Endometrium (tissue), 2 donors: ENCODE measurements around the gene TM4SF4.

ENCODE experiments used
- FAIRE-seq: peaks from 2 replicates; lab custom pipeline; 2012; peaks lifted over from hg19 to GRCh38; lab: Jason Lieb, UNC
- donor health status: control.
- donor health status: control.

The TM4SF4 gene

DNA sequence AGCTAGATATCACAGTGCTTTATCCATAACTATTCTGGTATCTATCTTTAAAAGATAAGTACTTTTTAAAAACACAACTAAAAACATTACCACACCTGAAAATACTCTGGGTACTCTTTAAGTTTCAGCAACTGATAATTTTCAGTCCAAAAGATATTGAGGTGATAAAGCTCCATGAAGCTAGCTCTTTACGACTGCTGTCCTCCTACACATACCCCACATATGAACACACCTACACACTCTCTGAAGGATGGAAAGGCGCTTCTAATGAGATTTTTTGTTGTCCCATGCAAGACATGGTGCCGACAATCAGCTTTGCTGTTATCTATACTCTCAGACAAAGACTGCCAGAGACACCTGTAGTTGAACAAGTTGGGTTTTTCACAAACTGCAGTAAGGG, 19.1 kb upstream of the TM4SF4 start:
- FAIRE-seq = no peak

DNA sequence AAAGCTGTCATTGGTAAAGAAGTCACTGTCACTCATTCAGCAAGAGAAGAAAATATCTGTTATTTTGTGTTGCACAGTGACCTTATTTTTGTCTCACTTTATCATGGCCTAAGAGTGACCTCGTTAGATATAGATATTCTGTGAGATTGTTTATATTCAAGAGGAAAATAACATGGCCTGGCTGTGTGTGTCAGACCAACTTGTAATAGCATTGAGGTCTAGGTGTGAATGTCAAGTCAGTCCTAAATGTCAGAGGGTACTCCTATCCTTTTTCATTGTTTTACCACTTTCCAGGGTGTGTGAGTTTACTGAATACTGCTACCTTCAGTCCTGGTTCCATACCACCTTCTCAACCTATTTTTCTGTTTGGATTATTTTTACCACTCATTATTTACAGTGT, 18.5 kb upstream of the TM4SF4 start:
- no peak for FAIRE-seq

DNA sequence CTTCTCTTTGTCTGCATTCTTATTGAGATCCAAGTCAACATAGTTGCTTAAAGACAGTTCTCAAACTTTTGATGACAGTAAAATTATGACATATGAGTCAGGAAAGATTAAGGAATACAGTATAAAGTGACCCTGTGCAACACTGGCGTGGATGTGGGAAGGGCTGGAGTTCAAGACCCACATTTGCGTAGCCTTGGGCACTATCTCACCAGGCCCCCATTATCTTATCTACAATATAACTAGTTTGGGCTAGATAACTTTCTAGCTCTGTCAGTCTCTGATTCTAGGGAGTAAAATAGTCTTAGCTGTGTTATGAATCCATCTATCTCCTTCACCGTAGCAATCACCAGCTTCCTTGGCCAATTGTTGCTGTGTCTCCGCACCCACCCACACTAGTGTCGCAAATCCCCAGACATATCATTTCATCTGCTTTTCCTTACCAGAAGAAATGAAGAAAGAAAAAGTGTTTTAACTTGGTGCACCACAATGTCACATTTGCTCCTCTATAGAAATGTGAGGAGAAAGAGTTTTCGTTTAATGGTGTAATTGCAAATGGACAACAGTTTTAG, 14.9 kb upstream of the TM4SF4 start:
- no peak for FAIRE-seq

DNA sequence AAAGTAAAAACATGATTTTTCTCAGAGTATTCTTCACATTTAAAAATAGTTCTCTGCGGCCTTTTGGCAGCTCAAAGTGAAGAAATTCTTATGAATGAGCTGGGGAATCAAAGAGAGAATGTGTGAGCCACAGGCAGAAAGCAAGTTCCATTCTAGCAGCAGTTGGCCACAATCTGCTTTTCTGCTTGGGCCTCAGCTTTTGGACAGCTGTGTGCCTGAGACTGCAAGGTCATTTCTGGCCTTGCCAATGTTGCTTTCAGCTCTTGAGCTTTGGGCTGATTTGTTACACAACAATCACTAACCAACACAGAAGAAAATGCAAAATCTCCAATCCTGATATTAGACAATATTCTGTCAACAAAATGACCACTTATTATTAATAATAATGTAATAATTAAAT, 14.4 kb upstream of the TM4SF4 start:
- no peak for FAIRE-seq

DNA sequence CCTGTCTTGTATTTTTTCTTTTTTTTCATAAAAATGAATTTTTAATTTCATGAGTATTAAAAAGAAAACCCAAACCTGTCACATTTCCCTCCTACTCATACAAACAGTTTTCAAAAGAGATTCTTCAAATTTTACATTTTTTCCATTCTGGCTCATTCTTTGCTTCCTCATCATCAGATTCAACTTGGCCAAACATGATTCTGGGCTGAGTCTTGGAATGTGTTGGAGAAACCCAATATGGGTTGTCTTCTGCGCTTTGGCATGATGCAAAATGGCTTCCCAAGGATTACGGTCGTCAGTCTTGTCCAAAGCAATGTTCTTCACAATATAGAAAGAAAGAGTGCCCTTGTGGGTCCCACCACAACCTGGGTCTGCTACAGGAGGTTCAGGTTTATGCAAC, 12.4 kb upstream of the TM4SF4 start:
- no peak for FAIRE-seq

DNA sequence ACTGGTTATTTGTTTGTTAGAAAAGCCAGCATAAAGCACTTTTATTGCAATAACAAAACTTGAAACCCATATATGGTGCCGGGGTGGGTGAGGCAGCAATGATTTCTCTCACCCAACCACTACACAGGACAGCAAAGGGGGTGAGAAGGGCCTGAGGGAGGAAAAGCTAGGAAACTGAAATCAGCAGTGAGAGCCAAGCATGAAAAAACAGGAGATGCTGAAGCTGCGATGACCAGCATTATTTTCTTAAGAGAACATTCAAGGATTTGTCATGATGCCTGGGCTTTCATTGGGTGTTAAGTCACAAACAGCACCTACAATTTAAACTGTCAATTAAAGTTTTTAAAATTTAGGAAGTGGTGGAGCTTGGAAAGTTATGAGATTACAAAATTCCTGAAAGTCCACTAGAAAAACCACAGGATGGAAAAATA, 11.9 kb upstream of the TM4SF4 start:
- FAIRE-seq = no peak

DNA sequence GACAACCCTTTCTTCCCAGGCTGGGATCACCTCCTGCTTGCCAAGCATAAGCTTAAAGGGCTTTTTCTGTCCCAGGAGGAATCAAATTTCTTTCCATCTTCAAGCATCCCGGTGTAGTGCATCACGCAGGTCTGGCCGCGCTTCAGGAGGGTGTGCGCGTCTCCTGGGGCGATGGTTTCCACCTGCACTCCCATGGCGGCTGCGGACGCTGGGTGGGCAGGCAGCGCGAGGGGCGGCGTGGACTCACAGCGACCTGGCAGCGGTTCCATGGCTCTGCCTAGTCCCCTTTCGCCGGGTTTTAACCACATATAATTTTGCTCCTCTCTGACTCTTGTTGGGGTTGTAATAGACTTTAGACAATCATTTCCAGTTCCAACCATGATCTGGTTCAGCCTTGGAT, 10.6 kb upstream of the TM4SF4 start:
- no peak for FAIRE-seq

DNA sequence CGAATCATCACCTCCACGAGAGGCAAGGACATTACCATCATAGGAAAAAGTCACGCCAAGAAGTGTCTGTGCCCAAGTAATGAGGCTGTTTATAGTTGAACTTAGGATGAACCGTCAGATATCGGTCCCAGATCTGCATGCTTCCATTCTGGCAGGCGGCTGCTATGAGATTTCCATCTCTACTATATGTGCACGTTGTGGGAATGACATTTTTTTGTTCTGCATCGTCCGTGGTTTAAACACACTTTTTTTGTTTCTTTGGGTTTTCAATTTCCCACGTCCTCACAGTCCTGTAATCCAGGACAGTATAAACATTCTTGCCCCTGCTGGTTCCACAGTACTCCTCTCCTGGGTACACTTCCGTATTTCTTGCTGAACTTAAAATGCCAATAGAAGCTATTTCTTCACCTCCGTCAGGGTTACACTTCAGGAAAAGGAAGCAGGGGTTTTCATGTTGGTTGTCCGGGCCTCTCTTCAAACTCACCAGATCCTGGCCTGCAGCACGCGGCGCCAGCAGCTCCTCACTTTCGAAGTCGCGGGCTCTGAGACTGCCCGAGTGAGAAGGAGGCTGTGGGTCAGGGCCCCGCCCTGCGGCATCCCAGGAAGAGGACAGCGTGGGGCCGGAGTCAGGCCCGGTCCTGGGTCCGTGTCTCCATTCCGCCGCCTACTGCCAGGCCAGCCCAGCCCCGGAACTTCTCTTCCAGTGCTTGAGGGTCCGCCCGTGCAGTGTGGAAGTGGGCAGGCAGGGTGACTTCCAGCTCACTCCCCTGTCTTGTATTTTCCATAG, 9.8 kb upstream of the TM4SF4 start:
- FAIRE-seq = no peak

DNA sequence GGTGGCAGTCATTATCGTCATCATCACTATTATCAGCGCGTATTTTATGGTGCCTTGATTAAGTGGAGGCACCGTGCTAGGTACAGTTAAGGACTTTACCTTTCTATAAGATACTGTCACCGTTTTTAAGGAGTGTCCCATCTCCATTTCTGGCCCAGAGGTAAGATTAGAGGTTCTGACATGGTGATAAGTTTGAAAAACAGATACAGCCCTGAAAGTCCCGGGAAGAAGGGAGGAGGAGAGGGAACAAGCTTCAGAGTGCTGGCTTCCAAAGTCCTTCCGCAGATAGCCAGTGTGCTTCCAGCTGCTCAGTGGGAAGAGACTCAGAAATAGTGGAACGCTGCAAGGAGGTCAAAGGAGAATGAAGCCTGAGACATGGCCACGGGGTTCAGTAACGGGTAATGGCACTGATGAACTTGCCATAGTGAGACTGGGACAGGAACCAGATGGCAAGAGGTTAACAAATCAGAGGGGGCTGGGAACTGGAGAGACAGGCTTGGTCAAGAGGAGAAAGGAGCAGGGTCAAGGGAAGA, 9.1 kb upstream of the TM4SF4 start:
- no peak for FAIRE-seq

DNA sequence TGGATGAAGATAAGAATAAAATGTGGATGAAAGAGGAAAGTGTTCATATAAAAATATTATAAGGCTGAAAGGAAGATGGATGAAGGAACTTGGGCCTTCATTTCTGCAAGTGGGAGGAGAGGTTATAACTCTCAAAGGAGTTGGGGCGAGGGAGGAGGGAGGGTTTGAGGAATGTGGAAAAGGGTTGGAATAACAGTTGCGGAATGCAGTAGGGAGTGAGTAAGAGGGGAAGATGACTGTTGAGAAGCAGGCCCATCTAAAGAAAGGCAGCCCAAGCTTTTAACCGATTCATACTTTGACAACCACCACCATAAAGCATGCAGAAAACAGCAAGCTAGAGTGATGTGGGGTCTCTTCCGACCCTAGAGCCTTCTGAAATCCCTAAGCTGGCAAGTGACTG, 8.3 kb upstream of the TM4SF4 start:
- FAIRE-seq = no peak

DNA sequence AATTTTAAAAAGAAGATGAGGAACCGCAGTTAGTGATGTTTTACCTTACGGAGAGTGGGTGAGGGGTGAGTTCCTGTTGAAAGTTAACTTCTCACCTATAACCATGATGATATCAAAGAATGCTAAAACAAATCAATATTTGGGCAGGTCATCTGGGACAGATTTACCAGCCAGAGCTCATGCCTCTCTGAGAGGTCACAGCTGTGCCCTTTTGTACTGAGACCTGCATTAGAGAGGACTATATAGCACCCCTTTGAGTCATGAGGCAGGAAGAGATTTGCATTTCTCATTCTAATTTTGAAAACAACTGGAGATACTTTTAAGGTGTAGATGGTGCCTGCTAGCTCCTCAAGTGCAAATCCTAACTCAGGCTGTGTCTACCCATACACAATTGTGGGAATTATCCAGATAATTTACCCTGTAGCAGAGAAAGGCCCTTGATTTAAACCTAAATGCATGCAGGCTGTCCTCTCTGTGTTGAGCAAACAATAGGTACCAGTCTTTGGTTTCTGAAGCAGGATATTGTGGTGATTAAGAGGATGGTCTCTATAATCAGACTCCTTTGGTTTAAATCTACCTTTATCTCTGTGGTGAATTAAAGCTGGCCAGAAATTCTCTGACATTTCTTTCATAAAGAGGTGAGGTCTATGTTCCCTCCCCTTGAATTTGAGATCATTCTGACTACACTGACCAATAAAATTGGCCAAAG, 5.8 kb upstream of the TM4SF4 start:
- no peak for FAIRE-seq

DNA sequence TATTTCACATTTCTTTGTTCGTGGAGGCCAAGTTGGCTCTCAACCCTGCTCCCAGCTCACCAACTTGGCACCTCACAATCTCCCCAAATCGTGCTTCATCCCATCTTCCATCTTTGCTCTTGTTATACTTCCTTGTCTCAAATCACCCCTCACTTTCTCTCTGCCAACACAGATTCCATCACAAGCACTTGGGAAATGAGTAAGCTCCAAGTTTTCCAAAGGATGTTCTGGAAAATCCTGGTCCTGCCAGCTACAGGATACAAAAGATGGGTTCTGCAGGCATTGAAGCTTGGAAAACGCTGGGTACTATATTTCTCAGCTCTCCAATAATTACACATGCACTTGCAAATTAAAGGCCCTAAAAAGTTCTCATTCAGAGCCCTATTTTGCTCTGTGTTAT, 4.1 kb upstream of the TM4SF4 start:
- no peak for FAIRE-seq

DNA sequence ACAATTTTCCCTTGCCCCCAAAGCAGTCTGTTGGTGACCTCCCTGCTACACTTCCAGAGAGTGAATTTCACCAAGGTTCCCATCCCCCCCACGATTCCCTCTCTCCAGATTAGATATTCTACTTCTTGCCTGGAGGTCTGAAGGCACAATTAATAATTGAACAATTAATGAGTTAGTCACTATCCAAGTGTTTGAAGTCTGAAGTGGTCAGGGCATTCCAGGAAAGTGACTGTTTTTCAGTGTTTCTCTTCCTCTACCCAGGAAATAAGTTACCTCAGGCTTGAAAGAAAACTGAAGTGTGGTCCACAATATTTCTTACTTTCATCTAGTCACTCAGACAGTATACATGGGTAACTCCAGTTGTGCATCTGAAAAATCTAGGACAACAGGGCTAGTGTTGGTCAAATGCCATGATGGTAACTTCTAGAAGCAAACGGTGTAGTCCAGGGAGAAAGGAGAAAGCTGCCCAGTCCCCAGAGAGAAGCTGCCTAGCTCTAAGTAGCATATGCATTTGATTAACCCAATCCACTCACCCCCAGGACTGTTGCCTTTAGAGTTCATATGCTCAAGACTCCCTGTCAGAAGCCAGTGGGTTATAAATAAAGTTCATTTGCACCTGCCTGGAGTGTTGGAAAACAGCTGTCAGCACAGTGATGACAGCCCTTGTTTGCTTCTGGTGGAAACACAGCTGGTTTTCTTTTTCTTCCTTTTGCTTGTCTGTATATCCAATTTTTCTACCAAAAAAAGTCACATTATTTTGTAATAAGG, 2.3 kb upstream of the TM4SF4 start:
- FAIRE-seq = no peak

DNA sequence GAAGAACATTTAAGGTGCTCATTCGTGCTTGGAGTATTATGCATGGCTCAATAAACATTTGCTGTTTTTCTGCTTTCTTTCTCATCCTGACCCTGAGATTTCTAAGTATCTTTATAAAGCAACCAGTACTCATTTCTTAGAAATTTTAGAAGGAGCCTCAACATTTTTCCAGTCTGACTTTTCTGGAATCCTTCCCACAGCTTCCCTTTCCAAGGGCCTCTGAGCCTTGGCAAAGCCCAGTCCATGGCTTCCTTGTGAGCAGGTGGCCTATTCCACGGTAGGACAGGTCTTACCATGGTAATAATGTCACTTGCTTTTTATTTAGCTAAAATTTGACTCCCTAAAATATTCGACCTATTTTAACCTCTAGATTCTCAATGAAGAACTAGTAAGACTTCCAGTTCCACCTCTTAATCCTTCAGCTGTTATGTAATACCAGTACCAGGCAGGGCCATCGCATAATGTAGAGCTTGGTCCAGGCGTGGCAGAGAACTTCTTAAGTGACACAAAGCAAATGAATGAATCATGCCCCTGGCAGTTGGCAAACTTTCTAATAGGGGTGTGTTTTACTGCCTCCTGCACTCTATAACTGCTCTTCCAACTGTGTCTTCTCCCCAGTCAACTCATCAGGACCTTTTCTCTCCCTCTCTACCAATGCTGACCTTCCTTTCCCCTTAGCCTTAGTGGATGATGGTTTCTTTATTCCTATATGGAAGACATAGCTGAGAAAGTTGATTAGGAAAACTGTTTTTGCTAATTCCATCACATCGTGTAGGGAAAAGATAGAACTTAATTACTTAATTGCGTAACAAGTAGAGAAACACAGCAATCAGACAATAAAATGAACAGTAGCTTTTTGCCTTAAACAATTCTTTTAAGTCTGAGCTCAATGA, 894 bp upstream of the TM4SF4 start:
- FAIRE-seq = no peak

DNA sequence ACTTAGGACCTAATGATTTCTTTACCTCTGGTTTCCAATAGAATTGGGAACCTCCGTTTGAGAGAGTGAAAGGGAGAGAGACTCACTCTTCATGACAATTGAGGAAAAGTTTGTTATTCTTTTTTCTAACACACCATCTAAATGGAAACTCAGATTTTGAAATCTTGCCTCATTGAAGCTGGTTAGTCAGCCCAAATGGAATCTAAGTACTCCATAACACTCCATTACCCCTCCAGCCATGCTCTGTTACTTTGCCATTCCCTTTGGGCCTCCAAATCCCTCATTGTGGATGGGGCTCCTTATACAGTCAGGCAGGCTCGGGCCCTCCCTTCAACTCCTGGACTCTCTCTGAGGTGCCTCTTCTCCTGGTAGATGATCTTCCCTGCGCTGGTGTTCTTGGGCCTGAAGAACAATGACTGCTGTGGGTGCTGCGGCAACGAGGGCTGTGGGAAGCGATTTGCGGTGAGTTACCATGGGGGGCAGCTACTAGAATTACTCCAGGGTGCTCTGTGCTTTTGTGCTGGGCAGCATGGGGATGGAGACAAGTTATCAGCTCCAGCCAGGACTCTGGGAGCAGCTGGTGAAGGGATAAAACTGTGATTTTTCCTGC, 1.1 kb downstream of the TM4SF4 start:
- FAIRE-seq = no peak

DNA sequence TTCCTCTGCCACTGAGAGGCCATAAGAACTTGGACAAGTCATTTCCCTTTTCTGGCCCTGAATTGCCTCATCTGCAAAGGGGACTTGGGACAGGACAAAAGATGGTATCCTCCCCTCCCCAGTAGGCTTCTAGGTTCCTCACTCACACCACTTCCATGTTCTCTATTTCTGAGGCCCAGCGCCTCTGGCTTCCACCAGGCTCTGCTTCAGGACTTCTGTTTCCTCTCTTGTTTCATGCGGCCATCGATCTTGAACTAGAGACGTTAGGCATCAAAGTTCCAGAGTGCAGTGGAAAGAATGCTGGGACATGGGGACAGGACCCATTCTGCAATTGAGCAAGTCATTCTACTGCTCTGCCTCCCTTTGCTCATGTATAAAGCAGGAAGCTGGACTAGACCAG, 1.7 kb downstream of the TM4SF4 start:
- no peak for FAIRE-seq

DNA sequence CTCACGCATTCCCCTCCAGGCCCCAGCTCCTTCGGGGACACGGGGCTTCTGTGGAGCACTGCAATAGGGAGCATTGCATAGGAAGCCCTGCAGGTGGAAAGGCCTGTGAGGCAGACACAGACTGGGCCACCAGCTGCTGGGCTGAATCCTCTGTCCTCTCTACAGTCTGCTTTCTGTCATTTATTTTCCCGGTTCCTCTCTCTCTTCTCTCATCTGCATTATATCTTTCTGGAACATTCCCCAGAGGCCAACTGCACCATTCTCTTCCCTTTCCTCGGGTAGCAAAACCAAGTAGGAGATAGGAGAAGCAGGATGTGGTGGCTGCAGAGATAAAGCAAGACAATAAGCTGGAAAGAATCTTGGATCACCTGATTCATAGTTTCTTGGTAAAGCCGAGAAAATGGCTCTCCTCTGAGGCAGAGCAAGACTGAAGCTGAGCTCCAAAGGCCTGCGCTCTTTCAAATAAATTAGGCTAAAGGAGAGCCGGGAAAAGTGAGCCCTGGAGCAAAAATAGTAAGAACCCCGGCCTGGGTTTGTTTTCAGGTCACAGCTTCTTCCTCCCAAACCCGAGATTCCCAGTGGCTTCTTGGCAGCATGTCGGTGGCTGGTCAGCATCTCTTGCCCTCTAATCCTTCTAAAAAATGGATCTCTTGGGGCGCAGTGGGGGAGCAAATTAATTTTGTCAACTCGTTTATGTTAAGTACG, 5.3 kb downstream of the TM4SF4 start:
- FAIRE-seq = no peak

DNA sequence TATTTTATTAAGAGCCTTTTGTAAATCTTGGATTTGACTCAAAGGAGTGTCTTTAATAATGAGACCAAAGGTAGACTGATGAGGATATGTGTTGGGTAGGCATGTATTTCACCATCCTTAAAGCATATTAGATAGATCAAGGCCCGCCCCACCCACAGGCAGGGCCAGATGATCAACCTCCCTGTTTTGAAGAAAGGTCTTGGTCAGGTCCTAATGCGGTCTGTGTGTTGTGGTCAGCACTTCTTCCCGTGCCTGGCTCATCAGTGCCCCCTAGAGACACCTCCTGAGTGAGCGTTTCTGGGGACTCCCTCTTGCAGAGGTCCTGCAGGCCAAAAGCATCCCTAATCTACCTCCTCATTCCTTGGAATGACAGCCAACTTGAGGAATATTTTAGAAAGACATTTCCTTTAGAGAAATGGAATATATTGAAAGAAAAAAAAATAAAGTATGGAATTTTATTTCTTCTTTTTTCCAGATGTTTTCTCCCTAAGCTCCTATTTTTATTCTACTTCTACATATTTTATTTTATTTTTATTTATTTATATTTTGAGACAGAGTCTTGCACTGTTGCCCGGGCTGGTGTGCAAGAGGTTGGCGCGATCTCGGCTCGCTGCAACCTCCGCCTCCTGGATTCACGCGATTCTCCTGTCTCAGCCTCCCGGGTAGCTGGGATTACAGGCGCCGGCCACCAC, 6.0 kb downstream of the TM4SF4 start:
- FAIRE-seq = no peak

DNA sequence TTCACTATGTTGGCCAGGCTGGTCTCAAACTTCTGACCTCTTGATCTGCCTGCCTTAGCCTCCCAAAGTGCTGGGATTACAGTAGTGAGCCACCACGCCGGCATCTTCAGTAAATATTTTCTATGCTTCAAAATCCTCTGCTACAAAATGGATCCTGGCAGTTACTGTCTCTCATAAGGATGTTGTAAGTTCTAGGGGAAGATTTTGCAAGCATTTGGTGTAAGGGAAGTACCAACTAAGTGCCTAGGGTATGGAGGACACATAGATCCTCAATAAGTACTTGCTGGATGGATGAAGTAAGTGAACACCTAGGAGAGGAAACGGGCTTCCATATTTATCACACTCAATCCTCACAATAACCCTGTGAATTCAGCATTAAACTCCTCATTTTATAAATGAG, 6.6 kb downstream of the TM4SF4 start:
- no peak for FAIRE-seq

DNA sequence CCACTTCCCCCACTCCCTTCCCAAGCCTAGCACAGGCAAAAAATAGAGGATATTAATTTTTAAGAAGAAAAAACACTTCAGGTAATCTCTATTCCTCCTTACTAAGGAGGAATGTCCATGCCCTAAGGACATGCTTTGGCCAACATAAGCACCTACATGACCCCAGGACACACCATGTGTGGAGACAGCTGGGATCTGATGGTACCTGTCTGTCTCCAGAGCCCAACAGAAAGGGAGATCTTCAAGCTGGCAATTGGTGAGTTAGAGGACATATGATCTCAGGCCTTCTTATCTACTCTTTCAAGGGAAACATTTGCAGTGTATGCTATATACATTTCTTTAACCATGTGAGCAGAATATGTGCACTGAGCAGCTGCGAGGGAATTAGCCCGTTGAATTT, 7.0 kb downstream of the TM4SF4 start:
- FAIRE-seq = no peak
